Peyer's patch (tissue), 4 donors: Measurements from ENCODE around the gene TMEM252.

Experiments
- POLR2A ChIP-seq, 2 donors: fragments of 450-650 bp; IDR thresholded peaks; one replicate each; pipeline ENCODE4 v1.5.1; 2017; ENCODE audit warnings: antibody characterized with exemption in 2 of 2, mild to moderate bottlenecking in 2 of 2, moderate library complexity in 2 of 2
- TF ChIP-seq, protein P1 (sequence below), 6 experiments: fragments of 450-650 bp in 4 of 6; fragments of 200-600 bp in 2 of 6; sonication (generic) in 1 of 6; IDR thresholded peaks; one replicate each; pipeline ENCODE4 v1.5.1; 2017 to 2019; ENCODE audit warnings: antibody characterized with exemption in 6 of 6, mild to moderate bottlenecking in 3 of 6, moderate library complexity in 1 of 6

DNA sequence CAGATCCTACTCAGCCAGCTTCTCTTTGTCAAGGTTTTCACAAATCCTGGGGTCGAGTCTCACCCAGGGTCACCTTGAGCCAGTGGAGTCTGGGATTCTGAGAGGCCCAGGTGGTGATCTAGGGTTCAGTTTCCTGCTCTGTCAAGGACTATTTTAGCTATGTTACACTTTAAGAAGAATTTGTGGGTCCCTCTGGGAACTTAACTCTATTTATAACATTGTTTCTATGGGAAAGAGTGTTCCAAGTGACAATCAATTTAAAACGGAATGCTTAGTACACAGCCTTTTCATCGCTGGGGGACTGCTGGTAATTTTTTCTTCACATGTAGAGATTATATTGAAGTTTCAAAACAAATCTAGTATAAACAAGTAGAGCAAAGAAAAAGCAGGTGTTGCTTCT, 26.9 kb upstream of the TMEM252 start:
- TF ChIP-seq, protein P1, sequence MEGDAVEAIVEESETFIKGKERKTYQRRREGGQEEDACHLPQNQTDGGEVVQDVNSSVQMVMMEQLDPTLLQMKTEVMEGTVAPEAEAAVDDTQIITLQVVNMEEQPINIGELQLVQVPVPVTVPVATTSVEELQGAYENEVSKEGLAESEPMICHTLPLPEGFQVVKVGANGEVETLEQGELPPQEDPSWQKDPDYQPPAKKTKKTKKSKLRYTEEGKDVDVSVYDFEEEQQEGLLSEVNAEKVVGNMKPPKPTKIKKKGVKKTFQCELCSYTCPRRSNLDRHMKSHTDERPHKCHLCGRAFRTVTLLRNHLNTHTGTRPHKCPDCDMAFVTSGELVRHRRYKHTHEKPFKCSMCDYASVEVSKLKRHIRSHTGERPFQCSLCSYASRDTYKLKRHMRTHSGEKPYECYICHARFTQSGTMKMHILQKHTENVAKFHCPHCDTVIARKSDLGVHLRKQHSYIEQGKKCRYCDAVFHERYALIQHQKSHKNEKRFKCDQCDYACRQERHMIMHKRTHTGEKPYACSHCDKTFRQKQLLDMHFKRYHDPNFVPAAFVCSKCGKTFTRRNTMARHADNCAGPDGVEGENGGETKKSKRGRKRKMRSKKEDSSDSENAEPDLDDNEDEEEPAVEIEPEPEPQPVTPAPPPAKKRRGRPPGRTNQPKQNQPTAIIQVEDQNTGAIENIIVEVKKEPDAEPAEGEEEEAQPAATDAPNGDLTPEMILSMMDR (IDR thresholded peaks at IDR 0.05) = no peak
- TF ChIP-seq POLR2A (IDR thresholded peaks at IDR 0.05) = no peak
